ENCODE data around the gene F11R. TPM values are rescaled to one million over a fixed set of nuclear protein-coding genes. Genes with fewer than 3 reads are reported as not detected.
"Not testable (repeated sequence)": the region's sequence is repeated elsewhere in the genome, so short reads cannot be mapped to it uniquely, and the experiment has no call there.

F11R gene
- total RNA-seq = 100 to 1,000 TPM in 2 of 3 donors, 10 to 100 TPM in 1; 84.0 to 222 (median 157) TPM
- long read RNA-seq, donor 1, partial matches to known transcripts = 0 of 14 reads
- long read RNA-seq, donor 1, other reads (novel, unspliced or antisense) = 14 of 14 reads
- long read RNA-seq, donor 2, partial matches to known transcripts = 1 of 33 reads
- long read RNA-seq, donor 2, other reads (novel, unspliced or antisense) = 32 of 33 reads

- intact Hi-C loops (cut with DNase I, micrococcal nuclease) = no loop called here
- Histone ChIP-seq H3K4me3 (peak within 1 kb of the TSS; percentile 38), H3K9me3 (no peaks in the 10 kb centered on the region), H3K4me1 (ENCODE audit: low read depth) (peaks cover 9% of the 10 kb centered on the region), H3K36me3 (ENCODE audit: low read depth) (no peaks in the 10 kb centered on the region)
- DNase-seq (peak; percentile 74 to 82 (median 82)), ATAC-seq (peak; percentile 66)
- TF ChIP-seq CTCF (IDR thresholded peaks at IDR 0.05) = no peak
Observed at GRCh38 chr1:161020509-161021164, at the start of gene F11R. Gene F11R, minus strand, starts transcription at chr1:161021152. Its CDS starts 79 bp downstream, at chr1:161021073.

- Histone ChIP-seq H3K36me3 (ENCODE audit: low read depth) (no peaks in the 10 kb centered on the region), H3K9me3 (no peaks in the 10 kb centered on the region), H3K4me3 (peak within 1 kb of the TSS; percentile 24), H3K4me1 (ENCODE audit: low read depth) (no peaks in the 10 kb centered on the region)
- ATAC-seq = peak; percentile 78
- no peak for TF ChIP-seq CTCF (IDR thresholded peaks at IDR 0.05)
- intact Hi-C loops (cut with DNase I, micrococcal nuclease) = no loop called here
- peak; percentile 72 to 91 (median 74) for DNase-seq
Observed at GRCh38 chr1:161069731-161070270, 48.8 kb upstream of the F11R start, which contains the start of gene ARHGAP30. Gene ARHGAP30, minus strand, starts transcription at chr1:161069891. Its CDS starts 267 bp downstream, at chr1:161069624.

- DNase-seq (peak in 1 of 3 donors; percentile 62), ATAC-seq (peak; percentile 1)
- no peaks in the 10 kb centered on the region for H3K9me3 ChIP-seq
- peak overlapping the region; percentile 24 for H3K4me3 ChIP-seq
- H3K4me1 ChIP-seq (ENCODE audit: low read depth) = no peaks in the 10 kb centered on the region
- intact Hi-C loops (cut with DNase I, micrococcal nuclease) = no loop called here
- H3K36me3 ChIP-seq (ENCODE audit: low read depth) = no peaks in the 10 kb centered on the region
- TF ChIP-seq CTCF (IDR thresholded peaks at IDR 0.05) = no peak
Observed at GRCh38 chr1:161069241-161069640, 48.3 kb upstream of the F11R start.

GRCh38 chr1:161068306-161069234 is 47.6 kb upstream of the F11R start:
- no peaks in the 10 kb centered on the region for H3K9me3 ChIP-seq
- DNase-seq (peak; percentile 72 to 87 (median 74)), ATAC-seq (peak; percentile 84)
- intact Hi-C loops (cut with DNase I, micrococcal nuclease) = no loop called here
- H3K36me3 ChIP-seq (ENCODE audit: low read depth) = no peaks in the 10 kb centered on the region
- no peak for TF ChIP-seq CTCF (IDR thresholded peaks at IDR 0.05)
- H3K4me1 ChIP-seq (ENCODE audit: low read depth) = no peaks in the 10 kb centered on the region
- peak overlapping the region; percentile 24 for H3K4me3 ChIP-seq

- ATAC-seq (no peak), DNase-seq (no peak)
- no peak overlapping the region for H3K4me3 ChIP-seq
- no peaks in the 10 kb centered on the region for H3K9me3 ChIP-seq
- TF ChIP-seq CTCF (IDR thresholded peaks at IDR 0.05) = no peak
- no peaks in the 10 kb centered on the region for H3K4me1 ChIP-seq (ENCODE audit: low read depth)
- intact Hi-C loops (cut with DNase I, micrococcal nuclease) = no loop called here
- no peaks in the 10 kb centered on the region for H3K36me3 ChIP-seq (ENCODE audit: low read depth)
Observed at GRCh38 chr1:161066694-161067093, 45.7 kb upstream of the F11R start.

GRCh38 chr1:161065681-161066080 is 44.7 kb upstream of the F11R start:
- intact Hi-C loops (cut with DNase I, micrococcal nuclease); H3K4me1 ChIP-seq (ENCODE audit: low read depth); DNase-seq; ATAC-seq; H3K36me3 ChIP-seq (ENCODE audit: low read depth); H3K4me3 ChIP-seq; H3K9me3 ChIP-seq: not testable (repeated sequence)

- H3K4me1 ChIP-seq (ENCODE audit: low read depth); H3K9me3 ChIP-seq; DNase-seq; ATAC-seq; intact Hi-C loops (cut with DNase I, micrococcal nuclease); H3K4me3 ChIP-seq; H3K36me3 ChIP-seq (ENCODE audit: low read depth): not testable (repeated sequence)
Observed at GRCh38 chr1:161063936-161064335, 43.0 kb upstream of the F11R start.
